ENCODE measurements around the gene GUCA1A.

Gene GUCA1A

DNA sequence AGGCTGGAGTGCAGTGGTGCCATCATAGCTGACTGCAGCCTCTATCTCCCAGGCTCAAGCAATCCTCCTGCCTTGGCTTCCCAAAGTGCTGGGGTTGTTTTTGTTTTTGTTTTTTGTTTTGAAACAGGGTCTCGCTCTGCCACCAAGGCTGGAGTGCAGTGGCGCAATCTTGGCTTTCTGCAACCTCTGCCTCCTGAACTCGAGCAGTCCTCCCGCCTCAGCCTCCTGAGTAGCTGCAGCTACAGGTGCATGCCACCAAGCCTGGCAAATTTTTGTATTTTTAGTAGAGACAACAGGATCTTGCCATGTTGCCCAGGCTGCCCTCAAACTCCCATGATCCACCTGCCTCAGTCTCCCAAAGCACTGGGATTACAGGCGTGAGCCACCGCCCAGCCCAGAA is 35.0 kb upstream of the GUCA1A start:
- H3K27ac ChIP-seq, result peak overlapping the region; percentile 97
- TF ChIP-seq, protein P1, sequence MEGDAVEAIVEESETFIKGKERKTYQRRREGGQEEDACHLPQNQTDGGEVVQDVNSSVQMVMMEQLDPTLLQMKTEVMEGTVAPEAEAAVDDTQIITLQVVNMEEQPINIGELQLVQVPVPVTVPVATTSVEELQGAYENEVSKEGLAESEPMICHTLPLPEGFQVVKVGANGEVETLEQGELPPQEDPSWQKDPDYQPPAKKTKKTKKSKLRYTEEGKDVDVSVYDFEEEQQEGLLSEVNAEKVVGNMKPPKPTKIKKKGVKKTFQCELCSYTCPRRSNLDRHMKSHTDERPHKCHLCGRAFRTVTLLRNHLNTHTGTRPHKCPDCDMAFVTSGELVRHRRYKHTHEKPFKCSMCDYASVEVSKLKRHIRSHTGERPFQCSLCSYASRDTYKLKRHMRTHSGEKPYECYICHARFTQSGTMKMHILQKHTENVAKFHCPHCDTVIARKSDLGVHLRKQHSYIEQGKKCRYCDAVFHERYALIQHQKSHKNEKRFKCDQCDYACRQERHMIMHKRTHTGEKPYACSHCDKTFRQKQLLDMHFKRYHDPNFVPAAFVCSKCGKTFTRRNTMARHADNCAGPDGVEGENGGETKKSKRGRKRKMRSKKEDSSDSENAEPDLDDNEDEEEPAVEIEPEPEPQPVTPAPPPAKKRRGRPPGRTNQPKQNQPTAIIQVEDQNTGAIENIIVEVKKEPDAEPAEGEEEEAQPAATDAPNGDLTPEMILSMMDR (IDR thresholded peaks at IDR 0.05), result no peak
- no peak for TF ChIP-seq ZFX (IDR thresholded peaks at IDR 0.05; ENCODE audit: borderline replicate concordance)

DNA sequence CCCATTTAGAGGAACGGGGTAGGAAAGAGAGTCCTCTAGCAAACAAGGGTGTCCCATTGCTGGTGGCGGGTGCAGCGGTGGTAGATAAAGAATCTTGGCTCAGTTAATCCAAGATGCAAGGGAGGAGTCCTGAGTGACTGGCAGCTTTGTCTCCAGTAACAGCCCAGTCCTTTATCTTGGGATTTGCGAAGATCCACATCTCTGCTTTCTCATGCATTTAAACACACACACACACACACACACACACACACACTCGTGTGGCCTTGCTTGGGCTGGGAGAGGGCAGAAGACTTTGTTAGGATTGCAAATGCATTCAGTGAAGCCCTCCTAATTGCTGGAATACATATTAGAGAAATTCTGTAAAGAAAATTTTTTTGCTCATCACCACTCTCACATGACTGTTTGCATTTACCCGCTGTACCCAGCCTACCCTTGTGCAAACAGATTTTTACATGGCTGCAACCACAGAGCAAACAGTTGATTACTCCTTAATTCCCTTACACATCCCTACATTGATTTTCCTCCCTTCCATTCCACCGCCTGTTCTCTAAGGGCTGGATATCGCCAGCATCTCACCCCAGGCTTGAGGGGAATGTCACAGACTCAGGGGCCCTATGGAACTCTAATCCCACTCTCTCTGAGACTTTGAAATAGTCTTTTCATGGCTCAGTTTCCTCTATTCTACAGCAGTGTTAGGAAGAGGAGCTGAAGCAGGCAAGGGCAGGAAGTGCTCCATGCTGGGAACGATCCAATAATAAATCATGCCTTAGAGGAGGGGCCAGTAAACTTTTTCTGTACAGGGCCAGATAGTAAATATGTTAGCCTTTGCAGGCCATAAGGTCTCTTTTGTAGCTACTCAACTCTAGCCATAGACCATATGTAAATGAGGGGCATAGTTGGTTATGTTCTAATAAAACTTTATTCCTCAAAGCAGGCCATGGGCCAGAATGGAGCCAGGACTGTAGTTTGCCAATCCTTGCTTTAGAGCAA is 34.2 kb upstream of the GUCA1A start:
- TF ChIP-seq, protein P1 (IDR thresholded peaks at IDR 0.05), result no peak
- TF ChIP-seq ZFX (IDR thresholded peaks at IDR 0.05; ENCODE audit: borderline replicate concordance), result no peak
- peak overlapping the region; percentile 97 for H3K27ac ChIP-seq

DNA sequence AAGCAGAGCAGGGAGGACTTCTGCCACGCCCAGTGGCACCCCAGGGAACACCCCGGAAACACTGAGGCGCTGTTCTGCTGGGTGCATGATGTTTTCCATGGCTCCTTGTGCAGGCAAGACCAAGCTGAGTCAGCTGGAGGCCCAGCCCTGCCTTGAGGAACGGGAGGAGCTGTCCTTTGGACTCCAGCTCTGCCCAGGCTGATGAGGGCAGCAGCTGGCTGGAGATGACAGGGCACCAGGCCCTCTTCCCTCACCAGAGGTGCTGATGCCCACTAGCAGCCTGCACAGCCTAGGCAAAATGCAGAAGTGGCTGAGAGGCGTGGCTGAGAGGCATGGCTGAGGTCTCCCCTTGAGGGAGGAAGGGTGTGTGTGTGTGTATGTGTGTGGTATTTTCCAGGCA is 33.1 kb upstream of the GUCA1A start:
- TF ChIP-seq ZFX (IDR thresholded peaks at IDR 0.05; ENCODE audit: borderline replicate concordance), result no peak
- TF ChIP-seq, protein P1 (IDR thresholded peaks at IDR 0.05), result no peak
- peak overlapping the region; percentile 97 for H3K27ac ChIP-seq

DNA sequence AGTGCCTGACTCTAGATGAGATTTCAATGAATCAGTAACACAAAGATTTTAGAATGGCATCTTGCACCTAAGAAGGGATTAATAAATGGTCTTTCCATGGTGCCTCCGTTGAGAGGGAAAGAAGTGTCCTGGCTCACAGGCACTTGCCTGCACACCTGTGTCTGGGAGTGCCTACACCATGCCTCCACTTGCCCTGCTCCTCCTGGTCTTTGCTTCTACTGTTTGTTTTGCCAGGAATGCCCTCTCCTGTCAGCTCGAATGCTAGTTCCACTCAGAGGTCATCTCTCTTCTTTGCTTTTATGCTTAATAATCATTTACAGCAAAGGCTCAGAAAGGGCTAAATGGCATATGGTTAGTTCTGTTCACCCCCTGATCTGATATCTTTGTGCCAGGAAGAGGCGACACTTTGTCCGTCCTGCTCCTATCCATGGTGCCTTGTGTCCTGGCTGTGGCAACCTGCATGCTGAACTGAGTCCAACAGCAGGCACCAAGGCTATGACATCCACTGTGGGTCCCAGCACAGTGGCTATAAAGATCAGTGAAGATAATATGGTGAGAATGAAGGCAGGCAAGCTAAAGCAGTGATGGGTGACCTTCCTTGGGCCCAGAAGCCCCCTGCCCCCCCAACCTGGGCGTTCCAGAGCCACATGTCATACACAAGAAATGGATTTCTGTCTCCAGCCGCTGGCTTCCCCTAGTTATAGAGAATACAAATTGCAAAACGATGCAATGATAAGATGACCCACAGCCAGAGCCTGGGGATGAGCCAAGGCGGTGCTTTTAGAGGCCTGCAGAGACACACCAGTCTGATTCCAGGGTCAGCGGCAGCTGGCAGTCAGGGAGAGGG is 32.2 kb upstream of the GUCA1A start:
- TF ChIP-seq, protein P1 (IDR thresholded peaks at IDR 0.05), result no peak
- TF ChIP-seq ZFX (IDR thresholded peaks at IDR 0.05; ENCODE audit: borderline replicate concordance), result no peak

DNA sequence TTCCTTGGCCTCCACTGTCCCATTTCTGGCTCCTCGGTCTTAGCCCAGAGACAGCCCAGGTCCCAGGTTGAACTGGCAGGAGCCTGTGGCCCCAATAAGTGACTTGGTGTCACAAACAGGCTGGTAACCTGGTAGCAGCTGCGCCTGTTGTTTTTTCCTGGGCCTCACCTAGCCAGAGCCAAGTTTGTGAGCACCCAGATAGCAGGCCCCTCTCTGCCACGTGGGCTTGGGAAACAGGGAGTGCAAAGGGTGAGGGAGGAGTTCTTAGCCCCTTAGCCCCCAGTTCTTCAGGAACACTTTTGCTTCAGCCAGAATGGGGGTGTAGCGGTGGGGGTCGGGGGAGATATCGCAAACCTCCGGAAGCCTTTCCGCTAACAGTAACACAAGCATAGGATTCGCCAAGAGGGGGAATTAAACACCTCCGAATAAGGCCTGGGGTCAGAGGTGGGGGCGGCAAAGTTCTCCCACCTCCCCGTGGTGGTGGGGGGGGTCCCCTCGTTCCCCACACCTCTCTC is 31.5 kb upstream of the GUCA1A start:
- peak overlapping the region; percentile 97 for H3K27ac ChIP-seq
- no peak for TF ChIP-seq ZFX (IDR thresholded peaks at IDR 0.05; ENCODE audit: borderline replicate concordance)
- TF ChIP-seq, protein P1 (IDR thresholded peaks at IDR 0.05), result no peak

More for the DNA sequence above, 32.2 kb upstream of the GUCA1A start:
- peak overlapping the region; percentile 97 for H3K27ac ChIP-seq

DNA sequence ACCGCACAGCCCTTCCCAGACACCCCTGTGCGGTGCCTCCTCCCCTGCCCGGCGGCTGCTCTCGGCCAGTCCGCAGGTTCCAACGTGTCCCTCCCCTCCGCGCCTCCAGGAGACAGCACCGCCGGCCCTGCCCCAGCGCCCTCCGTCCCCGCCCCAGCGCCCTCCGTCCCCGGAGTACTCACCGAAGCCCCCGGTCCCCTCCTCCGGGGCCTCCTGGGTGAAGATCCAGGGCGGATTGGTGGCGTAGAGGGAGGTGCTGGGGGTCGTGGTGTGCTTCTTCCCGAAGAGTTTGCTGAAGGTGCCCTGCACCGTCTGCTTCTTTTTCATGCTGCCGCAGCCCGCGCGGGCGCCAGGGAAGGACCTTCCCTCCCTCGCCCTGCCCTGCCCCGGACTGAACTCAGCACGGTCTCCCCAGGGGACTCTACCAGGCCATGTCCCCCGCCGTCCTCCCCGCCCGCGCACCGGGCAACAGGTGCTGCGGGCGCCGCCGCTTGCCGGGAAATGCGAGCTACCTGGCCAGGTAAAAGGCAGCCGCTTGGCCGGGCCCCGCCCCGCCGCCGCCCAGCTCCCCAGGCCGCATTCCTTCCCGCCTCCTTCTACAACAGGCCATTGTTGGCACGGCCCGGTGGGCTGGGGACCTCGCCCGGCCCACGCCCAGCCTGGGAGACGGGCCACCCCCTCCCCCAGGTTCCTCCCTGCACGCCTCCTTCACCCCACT is 30.9 kb upstream of the GUCA1A start, which contains the start of gene C6orf132:
C6orf132 (minus strand) TSS at position 503 of the 718 bp plus-strand sequence; CDS start at position 327, 176 bp downstream.
- H3K27ac ChIP-seq, result peak within 1 kb of the TSS; percentile 97

More for the DNA sequence above, 30.9 kb upstream of the GUCA1A start, which contains the start of gene C6orf132:
- TF ChIP-seq ZFX (IDR thresholded peaks at IDR 0.05; ENCODE audit: borderline replicate concordance), result no peak
- TF ChIP-seq, protein P1 (IDR thresholded peaks at IDR 0.05), result no peak; the same call in none of the 2 replicates
